NCI-H2029 (cell line): ENCODE measurements around the gene MEF2C.

ENCODE experiments used
- DNase-seq: peaks from one replicate; lab custom pipeline; 2025; lab: John Stamatoyannopoulos, UW

MEF2C gene

DNA sequence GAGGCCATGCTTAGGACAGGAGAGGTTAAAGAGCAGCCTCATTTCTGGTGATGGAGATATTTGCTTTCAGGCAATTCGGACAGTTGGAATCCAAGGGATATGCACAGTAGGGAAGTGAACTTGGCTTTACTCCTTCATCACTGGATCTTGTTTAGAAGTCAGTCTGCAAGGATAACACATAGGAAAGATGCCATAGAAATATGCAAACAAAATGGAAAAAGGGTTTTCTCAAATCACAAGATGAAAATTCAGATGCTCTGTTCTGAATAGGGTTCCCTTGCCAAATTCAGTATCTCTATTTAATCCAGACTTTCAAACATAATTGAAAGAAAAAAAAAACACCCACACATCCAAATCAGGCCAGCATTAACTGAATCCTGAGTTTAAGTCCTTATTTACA lies 166.9 kb downstream of the MEF2C start:
- no peak for DNase-seq

DNA sequence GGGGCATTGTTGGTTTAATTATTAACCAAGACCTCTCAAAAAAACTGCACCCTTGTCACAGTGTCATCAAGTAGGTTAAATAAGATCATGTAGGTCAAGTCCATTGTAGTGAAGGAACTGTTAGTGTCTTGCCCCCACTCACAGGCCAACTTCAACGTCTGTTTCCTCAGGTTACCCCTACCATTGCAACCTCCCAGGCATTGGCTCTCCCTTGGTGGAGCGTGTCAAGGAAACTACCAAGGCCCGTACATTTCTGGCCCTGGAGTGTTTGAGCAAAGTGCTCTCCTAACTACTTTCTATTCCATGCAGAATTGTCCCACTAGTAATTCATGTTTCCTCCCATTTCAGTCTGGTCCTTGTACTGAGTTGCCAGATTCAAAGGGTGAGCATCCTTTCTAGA lies 167.5 kb downstream of the MEF2C start:
- DNase-seq = no peak

DNA sequence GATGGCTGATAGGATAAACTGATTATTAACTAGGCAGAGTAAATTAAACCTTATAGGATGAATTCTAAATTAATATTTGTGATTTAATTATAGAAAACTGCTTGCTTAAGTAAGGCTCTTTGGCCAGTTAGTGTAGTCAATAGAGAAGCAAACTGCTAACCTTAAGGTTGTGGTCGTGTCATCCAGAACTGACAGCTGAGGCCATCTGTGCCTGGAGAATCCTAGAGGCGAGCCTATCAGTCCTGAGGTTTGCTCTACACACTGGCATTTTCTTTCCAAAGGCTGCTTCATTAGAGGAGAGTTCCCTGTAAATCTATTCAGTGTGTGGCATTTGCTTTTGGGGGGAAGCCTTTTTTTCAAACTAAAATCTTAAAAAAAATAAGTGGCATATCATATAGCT lies 169.2 kb downstream of the MEF2C start:
- DNase-seq = no peak

DNA sequence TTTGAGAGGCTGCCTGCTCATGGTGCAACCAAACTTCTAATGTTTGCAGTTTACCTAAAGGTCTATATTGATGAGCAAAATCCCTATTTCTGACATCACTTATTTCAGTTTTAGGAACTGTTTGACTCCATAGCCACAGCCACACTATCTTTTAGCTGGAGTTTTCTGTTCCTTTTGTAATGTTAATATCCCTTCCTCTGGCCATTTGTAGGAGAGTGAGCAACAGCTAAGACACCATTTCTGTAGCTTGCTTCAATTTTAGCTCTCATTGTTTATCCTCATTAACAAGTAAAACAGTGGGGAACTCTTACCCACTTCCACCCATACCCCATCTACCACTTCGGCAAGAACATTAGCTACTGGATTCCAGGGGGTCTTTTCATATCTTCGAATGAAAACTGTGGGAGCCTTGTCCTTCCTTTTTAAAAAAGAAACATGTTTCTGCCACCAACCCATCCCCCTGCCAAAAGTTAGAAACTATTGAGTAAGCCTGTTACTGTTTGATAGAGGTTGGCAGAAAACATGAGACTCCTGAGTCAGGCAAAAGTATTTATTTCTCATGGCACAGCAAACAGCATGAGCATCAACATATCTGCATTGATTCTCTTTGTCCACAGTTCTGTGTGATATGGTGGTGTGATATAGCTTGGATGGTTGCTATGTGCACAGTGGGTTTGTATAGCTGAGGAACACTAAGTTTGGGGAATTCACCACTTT lies 174.1 kb downstream of the MEF2C start:
- no peak for DNase-seq

DNA sequence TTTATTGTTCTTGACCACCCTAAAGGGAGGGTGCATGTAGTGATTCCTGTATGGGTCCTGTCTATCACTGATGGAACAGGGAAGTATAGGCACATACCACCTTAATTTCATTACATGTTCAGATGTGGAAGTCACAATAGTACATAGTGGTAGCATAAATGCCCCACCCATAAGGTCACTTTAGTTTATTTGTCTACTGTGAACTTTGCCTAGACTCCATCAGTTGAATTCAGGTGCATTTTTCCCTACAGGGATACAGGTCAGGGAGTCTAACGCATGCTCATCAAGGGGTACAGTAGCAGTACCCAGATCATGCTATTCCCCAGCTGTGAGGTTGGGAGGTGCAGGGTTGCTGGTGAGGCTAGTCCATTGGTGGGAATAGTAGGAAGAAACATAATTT lies 175.0 kb downstream of the MEF2C start:
- no peak for DNase-seq

DNA sequence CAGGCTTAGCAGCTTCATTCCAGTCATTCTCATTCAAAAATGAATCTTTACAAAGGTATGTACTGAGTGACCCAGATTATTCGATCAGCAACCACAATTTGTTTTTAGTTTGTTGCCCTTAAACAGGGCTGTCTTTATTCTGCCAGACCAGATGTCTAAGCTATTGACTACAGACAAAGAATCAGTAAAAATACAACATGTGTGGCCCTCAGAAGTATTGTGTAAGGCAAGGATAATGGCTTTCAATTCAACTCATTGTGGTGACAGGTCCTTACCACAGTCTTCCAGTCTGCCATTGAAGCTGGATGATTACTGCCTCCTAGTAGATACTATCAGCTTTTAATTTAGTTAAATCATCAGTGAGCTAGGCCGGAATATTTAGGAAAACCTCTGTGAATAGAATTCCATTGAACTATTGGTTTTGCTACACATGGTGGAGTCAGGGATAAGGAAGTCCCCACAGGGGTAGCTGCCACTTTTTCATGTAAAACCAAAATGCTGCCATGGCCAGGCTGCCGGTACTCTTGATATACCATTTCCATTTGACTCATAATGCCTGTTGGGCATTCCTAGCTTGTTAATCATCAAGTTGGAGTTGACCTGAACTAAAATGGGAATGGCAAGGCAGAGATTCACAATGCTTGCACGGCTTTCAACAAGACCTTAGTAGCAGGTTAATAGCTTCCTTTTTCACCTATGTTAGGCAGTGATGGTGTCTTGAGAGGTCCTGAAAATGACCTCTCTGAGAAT lies 175.6 kb downstream of the MEF2C start:
- no peak for DNase-seq

DNA sequence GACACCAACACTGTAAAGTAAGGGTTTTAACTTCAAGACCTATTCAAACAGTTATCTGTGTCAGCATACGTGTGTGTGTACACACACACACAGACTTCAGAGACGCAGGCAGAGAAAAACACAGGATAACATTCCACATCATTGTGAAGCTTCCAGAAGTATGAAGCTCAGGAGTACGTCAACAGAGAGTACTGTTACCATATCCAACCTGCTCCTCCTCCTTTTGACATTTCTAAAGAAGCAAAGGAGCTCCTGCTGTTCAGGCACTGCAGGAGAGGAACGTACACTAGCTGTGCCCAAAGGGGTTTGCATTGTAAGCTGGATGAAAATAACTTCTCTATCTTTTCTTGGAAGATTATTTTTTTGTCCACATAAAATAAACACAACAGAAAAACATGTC lies 180.7 kb downstream of the MEF2C start:
- DNase-seq = no peak

DNA sequence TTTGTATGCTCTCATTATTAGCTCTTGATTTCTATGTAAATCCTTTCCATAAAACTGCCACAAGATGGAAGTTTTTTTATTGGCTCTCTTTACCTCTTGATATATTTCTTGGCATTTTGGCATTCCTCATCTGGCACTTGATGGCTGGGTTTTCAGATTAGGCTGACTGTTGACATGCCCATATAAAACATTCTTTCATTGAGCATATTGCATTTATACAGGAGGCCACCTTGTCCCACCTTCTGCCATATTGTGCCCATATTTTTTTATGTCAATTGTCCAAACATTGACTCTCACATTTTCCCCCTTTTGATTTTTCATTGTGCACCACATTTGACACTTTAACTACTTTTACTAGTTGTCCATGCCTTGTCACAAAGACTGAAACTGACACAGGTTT lies 182.9 kb downstream of the MEF2C start:
- DNase-seq = no peak

DNA sequence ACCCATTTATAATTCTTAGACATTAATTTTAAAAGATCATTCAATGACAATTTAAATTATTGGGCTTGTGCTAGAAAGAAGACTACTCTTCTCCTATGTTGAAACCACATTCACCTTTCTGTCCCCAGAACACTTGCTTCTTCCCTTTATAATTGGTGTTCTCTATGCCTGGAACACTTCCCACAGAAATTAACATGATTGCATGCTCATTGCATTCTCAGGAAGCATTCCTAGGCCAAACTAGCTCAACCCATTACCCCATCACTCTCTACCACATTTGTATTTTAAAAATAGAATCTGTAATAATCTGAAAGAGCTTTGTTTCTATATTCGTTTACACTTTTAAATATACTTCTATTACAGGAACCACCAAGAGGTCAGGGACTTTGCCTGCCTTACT lies 184.7 kb downstream of the MEF2C start:
- DNase-seq = no peak

DNA sequence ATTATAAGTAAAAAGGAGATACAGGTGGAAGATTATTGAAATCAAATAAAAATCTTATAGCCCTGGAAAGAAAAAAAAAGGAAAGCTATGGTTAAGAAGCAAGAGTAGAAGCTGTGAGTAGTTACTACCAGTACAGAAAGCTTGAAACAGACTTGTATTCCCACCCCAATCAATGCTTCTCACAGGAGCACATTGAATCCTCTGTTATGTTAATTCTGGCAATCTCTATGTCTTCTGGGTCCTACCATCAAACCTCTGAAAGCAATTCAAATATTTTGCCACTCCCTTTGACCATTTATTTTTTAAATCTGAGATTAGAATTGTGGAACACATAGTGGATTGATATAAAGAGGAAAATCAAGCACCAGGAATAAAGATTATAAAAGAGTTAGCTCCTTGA lies 186.5 kb downstream of the MEF2C start:
- DNase-seq = no peak

DNA sequence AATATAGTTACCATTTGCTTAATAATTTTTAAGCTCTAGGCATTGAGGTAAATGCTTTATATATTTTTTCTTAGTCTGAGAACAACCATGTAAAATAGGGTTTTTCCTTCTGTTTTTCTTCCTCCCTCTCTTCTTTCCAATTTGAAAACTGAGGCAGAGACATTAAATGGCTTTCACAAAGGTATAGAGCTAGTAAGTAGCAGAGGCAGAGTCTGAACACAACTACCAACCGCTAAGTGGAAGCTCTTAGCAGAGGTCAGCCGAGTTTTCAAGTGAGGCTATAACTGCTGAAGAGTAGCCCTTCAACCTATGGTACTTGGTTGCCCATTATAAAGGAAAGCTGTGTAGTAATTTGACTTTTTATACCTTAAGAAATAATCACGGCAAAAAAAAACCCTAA lies 187.1 kb downstream of the MEF2C start:
- no peak for DNase-seq

DNA sequence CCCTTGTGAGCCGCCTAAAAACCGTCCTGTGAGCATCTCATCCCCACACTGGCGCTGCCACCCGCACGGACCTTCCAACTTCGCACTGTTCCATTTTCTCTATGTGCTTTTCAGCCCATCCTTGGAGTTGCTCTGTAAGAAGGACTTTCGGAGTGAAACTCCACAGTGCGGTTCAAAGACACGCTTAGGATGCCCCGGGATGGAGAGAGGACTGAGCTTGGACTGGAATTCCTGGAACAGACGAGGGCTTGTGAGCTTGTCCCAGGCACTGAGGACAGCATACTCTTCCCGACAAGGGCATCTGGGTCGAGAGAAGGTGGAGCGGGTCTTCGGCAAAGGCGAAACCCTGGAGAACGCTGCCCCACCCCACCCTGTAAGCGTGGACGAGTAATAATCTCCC lies 187.8 kb downstream of the MEF2C start:
- DNase-seq = no peak

DNA sequence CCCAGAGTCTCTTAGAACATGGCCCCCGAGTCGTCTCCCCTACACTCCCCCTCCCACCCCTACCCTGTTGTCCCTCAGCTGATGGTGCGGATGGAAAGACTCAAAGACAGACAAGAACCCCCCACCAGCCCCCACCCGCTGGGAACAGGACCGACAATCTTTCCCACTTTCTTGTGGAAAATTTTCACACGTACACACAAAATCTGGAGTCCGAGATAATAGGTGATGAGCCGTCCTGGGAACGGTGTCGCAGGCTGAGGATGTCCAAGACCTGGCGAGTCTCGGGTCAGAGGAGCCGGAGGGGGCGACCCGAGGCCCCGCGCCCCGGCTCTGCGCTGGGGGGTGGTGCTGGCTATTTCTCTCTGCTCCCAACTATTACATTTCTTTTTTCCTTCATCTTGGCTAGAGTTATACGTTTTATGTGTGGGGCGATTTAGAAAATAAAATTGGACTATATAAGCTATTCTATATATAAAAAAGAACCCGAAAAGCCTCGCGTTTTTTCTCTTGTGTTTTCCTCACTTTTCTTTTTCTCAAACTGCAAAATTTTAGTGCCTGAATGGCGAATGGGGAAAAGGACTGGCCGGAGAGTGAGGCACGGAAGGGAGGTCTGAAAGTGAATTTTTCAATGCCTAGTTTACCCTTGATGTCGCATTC lies 188.8 kb downstream of the MEF2C start:
- DNase-seq = no peak

DNA sequence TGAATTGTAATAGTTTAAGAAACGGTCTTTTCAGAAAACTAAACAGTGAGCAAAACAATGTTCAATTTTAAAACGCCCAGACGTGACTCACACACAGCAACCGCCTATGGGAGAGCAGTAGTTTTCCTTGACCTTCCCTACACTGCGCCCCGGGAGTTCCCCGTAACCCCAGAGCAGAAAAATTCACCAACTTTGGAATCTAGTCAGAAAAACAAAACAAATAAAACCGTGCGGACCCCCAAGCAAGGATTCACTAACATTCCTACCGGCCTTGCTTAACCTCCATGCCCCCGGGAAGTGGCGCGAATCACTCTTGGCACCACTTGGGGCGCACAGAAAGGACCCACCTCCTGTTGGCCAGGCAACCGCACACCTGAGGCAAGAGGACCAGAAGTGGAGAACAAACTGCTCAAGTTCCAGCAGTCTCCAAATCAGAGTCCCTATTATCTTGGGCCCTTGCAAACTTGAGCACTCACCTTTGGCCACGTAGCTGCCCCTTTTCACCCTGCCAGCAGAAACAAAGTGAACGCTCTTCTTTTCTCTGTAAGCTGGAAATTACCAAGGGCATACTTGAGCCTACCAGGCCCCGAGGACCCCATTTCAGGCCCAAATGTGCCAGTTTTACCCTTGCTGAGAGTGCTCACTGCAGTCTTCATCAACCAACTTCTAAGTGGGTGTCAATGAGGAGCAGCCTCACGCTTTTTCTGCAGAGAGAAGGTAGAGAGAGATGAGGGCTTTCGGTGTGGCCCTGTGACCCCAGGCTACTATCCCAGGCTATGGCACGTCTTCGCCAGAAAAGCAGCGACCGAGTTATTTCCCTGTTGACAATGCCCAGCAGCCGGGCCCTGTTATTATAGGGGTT lies 189.7 kb downstream of the MEF2C start:
- DNase-seq = no peak

DNA sequence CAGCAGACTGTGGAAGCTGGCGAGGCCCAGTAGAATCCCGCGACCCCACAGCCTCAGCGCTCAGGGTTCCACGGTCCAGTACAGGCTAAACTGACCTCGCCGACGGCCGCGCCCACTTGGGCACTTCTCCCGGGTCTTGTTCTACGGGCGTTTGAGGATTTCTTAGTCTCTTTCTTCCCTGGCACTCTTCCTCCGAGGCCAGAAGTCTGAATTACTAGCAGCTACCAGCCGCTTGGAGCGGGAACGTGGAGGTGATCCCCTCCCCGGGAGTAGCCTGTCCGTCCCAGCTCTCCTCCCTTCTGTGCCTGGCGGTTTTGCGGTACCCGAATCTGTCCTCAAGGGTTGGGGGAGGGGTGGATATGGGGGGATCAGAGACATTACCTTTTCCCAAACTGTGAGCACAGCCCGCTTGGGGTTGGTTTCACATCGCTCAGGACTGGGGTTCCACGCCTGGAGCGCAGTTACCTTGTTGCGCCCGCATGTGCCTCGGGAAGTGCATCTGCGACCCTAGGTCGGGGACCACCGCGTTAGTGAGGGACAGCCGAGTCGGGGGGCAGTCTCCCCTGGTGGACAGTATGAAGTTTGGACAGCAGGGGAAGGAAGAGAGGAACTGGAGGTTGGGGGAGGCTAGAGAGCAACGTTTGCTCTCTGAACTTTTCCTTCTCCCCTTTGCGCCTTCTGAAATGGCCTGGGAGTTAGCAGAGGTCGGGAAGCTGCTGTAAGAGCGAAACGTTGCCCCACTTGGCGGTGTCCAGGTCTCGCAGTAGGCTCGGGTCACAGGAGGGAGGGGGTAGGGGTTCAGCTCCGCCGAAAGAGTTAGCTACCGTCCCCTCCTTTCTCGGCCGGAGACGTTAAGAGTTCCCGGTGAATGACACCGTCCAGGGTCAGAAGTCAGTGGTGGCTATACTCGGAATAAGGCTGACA lies 190.8 kb downstream of the MEF2C start:
- DNase-seq = no peak

DNA sequence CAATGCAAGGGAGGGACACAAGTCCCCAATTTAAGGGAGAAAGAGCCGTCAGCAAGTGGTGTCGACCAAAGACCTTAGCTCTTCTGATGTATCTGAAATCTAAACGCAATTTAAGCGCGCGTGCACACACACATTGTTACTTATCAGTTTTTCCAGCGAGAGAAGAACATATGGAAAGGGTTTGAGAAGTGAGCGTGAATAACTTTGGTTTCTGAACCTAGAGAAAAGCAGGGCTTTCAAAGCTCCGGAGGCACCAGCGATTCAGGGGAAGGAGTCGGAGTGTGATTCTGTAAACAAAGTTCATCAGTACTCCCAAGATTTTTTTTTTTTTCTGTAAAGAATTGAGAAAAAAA lies 191.8 kb downstream of the MEF2C start:
- no peak for DNase-seq

DNA sequence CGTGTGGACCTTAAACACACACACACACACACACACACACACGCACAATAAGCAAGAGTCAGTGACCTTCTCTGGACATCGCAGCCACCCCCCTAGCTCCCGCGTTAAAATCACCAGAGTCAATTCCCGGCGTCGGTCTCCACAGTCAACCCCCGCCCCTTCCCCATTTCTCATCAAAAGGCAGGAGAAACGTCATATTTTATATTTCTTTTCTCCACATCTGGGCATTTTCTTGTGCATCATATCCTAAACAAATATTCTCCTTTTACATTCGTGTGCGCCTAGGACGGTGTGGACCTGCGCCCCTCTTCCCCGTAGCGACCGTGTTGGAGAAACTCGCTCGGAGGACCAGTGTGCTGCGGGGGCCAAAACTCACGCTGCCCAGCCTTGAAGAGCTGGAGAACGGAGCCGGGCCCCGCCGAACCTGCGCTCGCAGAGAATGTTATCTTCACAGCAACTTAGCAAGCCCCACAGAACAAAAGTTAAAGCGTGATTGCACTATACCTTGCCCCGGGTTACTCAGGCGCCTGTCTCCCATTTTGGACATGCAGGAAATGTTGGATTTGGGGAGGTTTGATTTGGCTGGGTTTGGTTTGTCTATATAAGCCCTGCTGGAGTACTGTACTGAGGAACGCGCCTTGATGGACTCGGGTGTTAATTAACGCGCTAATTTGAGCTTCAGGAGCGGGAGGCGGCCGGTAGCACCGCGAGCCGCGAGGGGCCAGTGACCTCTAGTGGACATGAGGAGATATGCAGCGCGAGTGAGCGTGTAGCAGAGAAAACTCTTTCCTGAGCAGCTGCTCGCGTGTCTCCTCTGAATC lies 192.4 kb downstream of the MEF2C start:
- peak; percentile 58 for DNase-seq

DNA sequence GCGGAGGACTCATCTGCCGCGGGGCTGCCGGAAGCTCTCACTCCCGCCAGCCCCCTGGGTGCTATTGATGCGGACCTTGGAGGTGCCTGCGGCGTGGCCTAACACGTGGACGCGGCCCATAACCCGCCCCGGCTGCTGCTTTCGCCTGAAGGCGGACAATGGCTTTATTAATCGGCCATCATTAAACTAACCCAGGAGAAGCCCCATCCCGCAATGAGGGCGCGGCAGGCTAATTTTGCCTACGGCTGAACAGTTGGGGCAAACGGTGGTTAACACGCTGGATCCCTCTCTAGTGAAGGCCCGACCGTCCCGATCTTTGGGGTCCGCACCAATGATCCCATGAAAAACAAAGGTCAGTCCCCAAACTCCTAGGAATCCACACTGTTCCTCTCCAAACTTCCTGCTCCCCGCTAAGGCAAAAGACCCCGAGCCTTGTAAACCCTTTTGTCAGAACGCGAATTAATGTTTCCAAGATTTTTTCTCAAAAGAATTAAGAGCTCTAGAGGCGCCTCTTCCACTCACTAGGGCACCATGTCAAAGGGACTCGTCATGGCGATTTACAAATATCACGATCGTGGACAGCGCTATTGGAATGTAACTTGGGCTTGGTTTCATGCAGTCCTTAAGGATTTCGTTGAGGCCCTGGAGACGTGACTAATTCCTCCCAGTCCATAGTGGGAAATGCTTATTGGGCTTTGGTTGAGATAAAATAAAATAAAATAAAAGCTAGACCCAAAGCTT lies 193.1 kb downstream of the MEF2C start:
- DNase-seq = no peak

DNA sequence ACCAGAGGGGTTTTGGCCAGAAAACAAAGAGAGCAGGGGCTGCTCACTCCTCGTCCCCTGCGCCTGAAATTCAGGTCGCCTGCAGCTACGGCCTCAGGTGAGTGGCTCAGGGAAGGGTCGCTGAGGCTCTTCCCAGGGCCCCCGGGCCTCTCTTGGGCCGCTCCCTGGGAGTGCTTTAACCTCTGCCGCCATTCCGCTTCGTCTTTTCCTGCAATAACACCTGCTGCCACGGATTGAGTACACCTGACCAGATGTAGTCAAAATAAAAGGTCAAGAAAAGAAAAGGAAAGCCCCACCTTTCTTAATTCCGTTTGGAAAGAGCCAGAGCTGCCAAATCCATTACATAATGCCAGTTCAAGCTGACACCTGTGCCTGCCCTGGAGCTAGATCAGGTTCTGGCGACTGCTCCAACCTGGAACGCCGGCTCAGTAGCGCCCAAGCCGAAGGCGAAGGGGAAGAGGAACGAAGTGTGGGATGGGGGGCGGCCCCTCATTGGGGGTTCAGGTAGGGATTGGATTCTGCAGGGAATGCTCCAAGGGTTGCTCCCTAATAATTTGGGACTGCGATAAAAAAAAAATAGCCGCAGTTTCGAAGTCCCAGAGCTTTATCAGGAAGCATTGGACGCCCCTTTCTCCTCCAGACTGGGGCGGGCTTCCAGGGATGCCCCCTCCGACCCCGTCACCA lies 193.9 kb downstream of the MEF2C start:
- no peak for DNase-seq
